ENCODE data around the gene DCLK3.

Gene DCLK3

GRCh38 chr3:36729204-36730056, 34.9 kb downstream of the DCLK3 start:
- DNase-seq (ENCODE audit: low spot score), result peak; percentile 30
- POLR2A ChIA-PET (ENCODE audit: low non-redundant PET), result no interaction called here
- CTCF ChIA-PET, result interaction anchor here (0.5 to 0.8 kb wide), 6 partner anchors 16 to 717 kb away, joined by 3 to 5 read pairs (median 3); no protein-coding TSS in a partner anchor
- TF ChIP-seq CTCF (conservative IDR thresholded peaks at IDR 0.05; ENCODE audit: low read depth), result peak; percentile 75
- no peak overlapping the region for H3K27ac ChIP-seq

GRCh38 chr3:36714343-36715086, 49.8 kb downstream of the DCLK3 start:
- H3K27ac ChIP-seq, result no peak overlapping the region
- CTCF ChIA-PET, result no interaction called here
- POLR2A ChIA-PET (ENCODE audit: low non-redundant PET), result no interaction called here
- no peak for TF ChIP-seq CTCF (conservative IDR thresholded peaks at IDR 0.05; ENCODE audit: low read depth)
- no peak for DNase-seq (ENCODE audit: low spot score)

- DNase-seq (ENCODE audit: low spot score), result no peak
- ChIA-PET POLR2A (ENCODE audit: low non-redundant PET) (no interaction called here), CTCF (interaction anchor here (1.6 kb wide), 1 partner anchor 15 kb away, joined by 5 read pairs; no protein-coding TSS in a partner anchor)
- no peak overlapping the region for H3K27ac ChIP-seq
- no peak for TF ChIP-seq CTCF (conservative IDR thresholded peaks at IDR 0.05; ENCODE audit: low read depth)
Observed at GRCh38 chr3:36713904-36714303, 50.4 kb downstream of the DCLK3 start.

GRCh38 chr3:36710606-36711005, 53.7 kb downstream of the DCLK3 start:
- H3K27ac ChIP-seq, result no peak overlapping the region
- POLR2A ChIA-PET (ENCODE audit: low non-redundant PET), result no interaction called here
- CTCF ChIA-PET, result no interaction called here
- no peak for DNase-seq (ENCODE audit: low spot score)
- no peak for TF ChIP-seq CTCF (conservative IDR thresholded peaks at IDR 0.05; ENCODE audit: low read depth)

- DNase-seq (ENCODE audit: low spot score), result no peak
- no peak for TF ChIP-seq CTCF (conservative IDR thresholded peaks at IDR 0.05; ENCODE audit: low read depth)
- ChIA-PET POLR2A (ENCODE audit: low non-redundant PET) (no interaction called here), CTCF (no interaction called here)
- no peak overlapping the region for H3K27ac ChIP-seq
Observed at GRCh38 chr3:36709826-36710365, 54.5 kb downstream of the DCLK3 start.

- no peak for TF ChIP-seq CTCF (conservative IDR thresholded peaks at IDR 0.05; ENCODE audit: low read depth)
- ChIA-PET CTCF (no interaction called here), POLR2A (ENCODE audit: low non-redundant PET) (no interaction called here)
- no peak overlapping the region for H3K27ac ChIP-seq
- no peak for DNase-seq (ENCODE audit: low spot score)
Observed at GRCh38 chr3:36709281-36709680, 55.1 kb downstream of the DCLK3 start.

Measured in RWPE1 (cell line).